CD14-positive monocyte (primary cell): ENCODE results near the gene MAP10. TPM values are rescaled to one million over a fixed set of nuclear protein-coding genes. Genes with fewer than 3 reads are reported as not detected.
A peak's percentile ranks its signal among the peaks of the same experiment; 100 is the strongest.

Experiments used
- DNase-seq, 3 donors: peaks; one replicate each; pipeline ENCODE4 v3.0.0-alpha.2; 2011 to 2022
- H2AFZ ChIP-seq: 2 replicates; pipeline ENCODE4 v1.6.0; 2012; ENCODE audit warnings: mild to moderate bottlenecking, low read depth, low read length, inconsistent platforms; ENCODE audit not compliant: insufficient read depth, poor library complexity, severe bottlenecking
- H3K27ac ChIP-seq, 2 donors: 1 replicate in 1 of 2; 2 replicates in 1 of 2; pipeline ENCODE4 v1.5.1; 2012 to 2013; ENCODE audit warnings: low read length in 2 of 2, control low read depth in 1 of 2, inconsistent platforms in 1 of 2, low read depth in 1 of 2, mild to moderate bottlenecking in 1 of 2
- H3K27me3 ChIP-seq, 2 donors: one replicate each; pipeline versions ENCODE4 v1.6.0 to v1.6.1; 2011 to 2013; ENCODE audit warnings: low read length in 2 of 2; ENCODE audit not compliant: control insufficient read depth in 2 of 2, insufficient read depth in 2 of 2
- H3K36me3 ChIP-seq, 2 donors: replicated peaks in 1 of 2; 1 replicate in 1 of 2; 2 replicates in 1 of 2; pipeline versions ENCODE4 v1.5.1 to v1.6.1; 2012 to 2013; ENCODE audit warnings: low read length in 2 of 2, control low read depth in 1 of 2, inconsistent platforms in 1 of 2, mild to moderate bottlenecking in 1 of 2; ENCODE audit not compliant: insufficient read depth in 2 of 2, control insufficient read depth in 1 of 2
- H3K4me1 ChIP-seq, 2 donors: 1 replicate in 1 of 2; 2 replicates in 1 of 2; pipeline versions ENCODE4 v1.5.1 to v1.6.1; 2012 to 2013; ENCODE audit warnings: low read length in 2 of 2, control low read depth in 1 of 2, inconsistent platforms in 1 of 2, mild to moderate bottlenecking in 1 of 2, moderate library complexity in 1 of 2; ENCODE audit not compliant: insufficient read depth in 2 of 2, control insufficient read depth in 1 of 2
- H3K4me2 ChIP-seq: replicated peaks from 2 replicates; pipeline ENCODE3; 2012; ENCODE audit warnings: low read length, moderate library complexity, mild to moderate bottlenecking; ENCODE audit not compliant: poor library complexity, severe bottlenecking; ENCODE audit errors: extremely low read depth
- H3K4me3 ChIP-seq, 3 experiments: fragments of 200-600 bp in 1 of 3; sonication (generic) in 1 of 3; replicated peaks in 1 of 3; 1 replicate in 2 of 3; 2 replicates in 1 of 3; pipeline ENCODE4 v1.5.1; 2011 to 2013; ENCODE audit warnings: low read length in 3 of 3, mild to moderate bottlenecking in 3 of 3, control low read depth in 2 of 3, low read depth in 2 of 3, inconsistent platforms in 1 of 3, moderate library complexity in 1 of 3
- H3K79me2 ChIP-seq: 2 replicates; pipeline ENCODE4 v1.6.0; 2012; ENCODE audit warnings: mild to moderate bottlenecking, control low read depth, inconsistent platforms, low read length, moderate library complexity; ENCODE audit not compliant: insufficient read depth
- H3K9ac ChIP-seq: 2 replicates; pipeline ENCODE4 v1.6.0; 2017; ENCODE audit warnings: low read length, mild to moderate bottlenecking; ENCODE audit not compliant: insufficient read depth, poor library complexity, severe bottlenecking
- H3K9me3 ChIP-seq, 2 donors: replicated peaks in 1 of 2; 1 replicate in 1 of 2; 2 replicates in 1 of 2; pipeline versions ENCODE4 v1.5.1 to v1.6.1; 2012 to 2013; ENCODE audit warnings: low read length in 2 of 2, control low read depth in 1 of 2; ENCODE audit not compliant: control insufficient read depth in 1 of 2, insufficient read depth in 1 of 2
- H4K20me1 ChIP-seq: 2 replicates; pipeline ENCODE4 v1.6.0; 2012; ENCODE audit warnings: mild to moderate bottlenecking, low read length, control low read depth, moderate library complexity; ENCODE audit not compliant: insufficient read depth
- H3K27ac Mint-ChIP-seq, 7 donors: one replicate each; pipeline ENCODE4 v1.8.0; 2020; ENCODE audit warnings: mild to moderate bottlenecking in 7 of 7, mixed read lengths in 7 of 7, moderate library complexity in 6 of 7, inconsistent platforms in 2 of 7
- H3K27me3 Mint-ChIP-seq, 3 donors: one replicate each; pipeline ENCODE4 v1.8.0; 2021 to 2022; ENCODE audit warnings: low read depth in 3 of 3, mild to moderate bottlenecking in 3 of 3, mixed read lengths in 3 of 3, moderate library complexity in 3 of 3, inconsistent platforms in 1 of 3
- H3K36me3 Mint-ChIP-seq, 2 donors: one replicate each; pipeline ENCODE4 v1.8.0; 2020; ENCODE audit warnings: mixed read lengths in 2 of 2, inconsistent platforms in 1 of 2, mild to moderate bottlenecking in 1 of 2
- H3K4me1 Mint-ChIP-seq: one replicate; pipeline ENCODE4 v1.8.0; 2020; ENCODE audit warnings: mild to moderate bottlenecking, mixed read lengths
- H3K4me3 Mint-ChIP-seq, 2 donors: one replicate each; pipeline ENCODE4 v1.8.0; 2020; ENCODE audit warnings: mild to moderate bottlenecking in 2 of 2, mixed read lengths in 2 of 2, moderate library complexity in 1 of 2
- H3K9me3 Mint-ChIP-seq, 7 donors: one replicate each; pipeline ENCODE4 v1.8.0; 2020 to 2022; ENCODE audit warnings: mixed read lengths in 7 of 7, mild to moderate bottlenecking in 6 of 7, moderate library complexity in 6 of 7, inconsistent platforms in 2 of 7
- WGBS: methylation state at CpG from one replicate; pipeline ENCODE4 v1.1.5; 2013; ENCODE audit warnings: missing lambda C conversion rate; ENCODE audit not compliant: insufficient coverage; 5-methylcytosine and 5-hydroxymethylcytosine counted together
- intact Hi-C, 2 donors: fragments of 100-400 bp; cut with micrococcal nuclease; formaldehyde crosslinking; loops; one replicate each; pipeline versions ENCODE4 v1.15.0 to v1.15.1; 2023
- polyA plus RNA-seq, 3 donors: library from polyadenylated mRNA; depleted of rRNA in 1 of 3; unstranded in 2 of 3; stranded (reverse) in 1 of 3; fragments of 300-500 nt in 2 of 3; fragments of >200 nt in 1 of 3; fragmentation: Illumina TruSeq in 2 of 3; gene quantifications; 1 replicate in 2 of 3; 2 replicates in 1 of 3; pipeline ENCODE4 v1.2.3, GENCODE V29; 2012 to 2021
- TF ChIP-seq, protein P1 (sequence below): fragments of 200-600 bp; IDR thresholded peaks from one replicate; pipeline ENCODE4 v1.8.0; 2022; ENCODE audit warnings: antibody characterized with exemption, mild to moderate bottlenecking

The MAP10 gene
- polyA plus RNA-seq, 3 donors: 0.53 to 2.3 (median 1.1) TPM

DNA sequence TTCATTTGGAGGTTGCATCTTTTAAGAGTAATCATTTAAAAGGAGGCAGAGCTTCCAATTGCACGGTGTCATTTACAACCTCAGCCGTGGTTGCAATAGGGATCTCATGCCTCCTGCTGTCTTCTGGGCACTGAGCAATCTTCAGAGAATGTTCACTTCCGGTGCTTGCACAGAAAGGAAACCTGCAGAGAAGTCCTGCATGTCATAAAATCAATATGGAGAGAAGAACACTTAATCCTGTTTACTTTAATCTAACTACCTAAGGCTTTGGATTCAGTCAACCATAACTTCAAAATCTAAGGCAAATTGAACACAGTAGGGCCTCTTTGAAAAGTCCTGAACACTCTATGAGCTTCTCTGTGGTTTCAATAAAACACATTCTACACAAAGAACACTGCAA, 11.3 kb upstream of the MAP10 start:
- Mint-ChIP-seq H3K9me3 (no peaks in the 10 kb centered on the region), H3K4me1 (peaks cover 6% of the 10 kb centered on the region), H3K27me3 (no peaks in the 10 kb centered on the region), H3K4me3 (no peak overlapping the region), H3K27ac (no peak overlapping the region), H3K36me3 (no peaks in the 10 kb centered on the region)
- 0% methylated on average over 2 of the region's 3 CpGs for WGBS
- H3K4me2 ChIP-seq: no peak overlapping the region
- no peak overlapping the region for H3K4me3 ChIP-seq
- intact Hi-C loops: no loop called here
- no peaks in the 10 kb centered on the region for H3K36me3 ChIP-seq
- H3K9ac ChIP-seq: no peak overlapping the region
- H3K79me2 ChIP-seq: no peaks in the 10 kb centered on the region
- H3K9me3 ChIP-seq: no peaks in the 10 kb centered on the region
- H2AFZ ChIP-seq: peak overlapping the region; percentile 41
- no peak for DNase-seq
- peaks cover 6% of the 10 kb centered on the region in 2 donors for H3K4me1 ChIP-seq
- H3K27me3 ChIP-seq: no peaks in the 10 kb centered on the region
- TF ChIP-seq, protein P1, sequence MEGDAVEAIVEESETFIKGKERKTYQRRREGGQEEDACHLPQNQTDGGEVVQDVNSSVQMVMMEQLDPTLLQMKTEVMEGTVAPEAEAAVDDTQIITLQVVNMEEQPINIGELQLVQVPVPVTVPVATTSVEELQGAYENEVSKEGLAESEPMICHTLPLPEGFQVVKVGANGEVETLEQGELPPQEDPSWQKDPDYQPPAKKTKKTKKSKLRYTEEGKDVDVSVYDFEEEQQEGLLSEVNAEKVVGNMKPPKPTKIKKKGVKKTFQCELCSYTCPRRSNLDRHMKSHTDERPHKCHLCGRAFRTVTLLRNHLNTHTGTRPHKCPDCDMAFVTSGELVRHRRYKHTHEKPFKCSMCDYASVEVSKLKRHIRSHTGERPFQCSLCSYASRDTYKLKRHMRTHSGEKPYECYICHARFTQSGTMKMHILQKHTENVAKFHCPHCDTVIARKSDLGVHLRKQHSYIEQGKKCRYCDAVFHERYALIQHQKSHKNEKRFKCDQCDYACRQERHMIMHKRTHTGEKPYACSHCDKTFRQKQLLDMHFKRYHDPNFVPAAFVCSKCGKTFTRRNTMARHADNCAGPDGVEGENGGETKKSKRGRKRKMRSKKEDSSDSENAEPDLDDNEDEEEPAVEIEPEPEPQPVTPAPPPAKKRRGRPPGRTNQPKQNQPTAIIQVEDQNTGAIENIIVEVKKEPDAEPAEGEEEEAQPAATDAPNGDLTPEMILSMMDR: no peak
- H3K27ac ChIP-seq: no peak overlapping the region
- no peaks in the 10 kb centered on the region for H4K20me1 ChIP-seq

DNA sequence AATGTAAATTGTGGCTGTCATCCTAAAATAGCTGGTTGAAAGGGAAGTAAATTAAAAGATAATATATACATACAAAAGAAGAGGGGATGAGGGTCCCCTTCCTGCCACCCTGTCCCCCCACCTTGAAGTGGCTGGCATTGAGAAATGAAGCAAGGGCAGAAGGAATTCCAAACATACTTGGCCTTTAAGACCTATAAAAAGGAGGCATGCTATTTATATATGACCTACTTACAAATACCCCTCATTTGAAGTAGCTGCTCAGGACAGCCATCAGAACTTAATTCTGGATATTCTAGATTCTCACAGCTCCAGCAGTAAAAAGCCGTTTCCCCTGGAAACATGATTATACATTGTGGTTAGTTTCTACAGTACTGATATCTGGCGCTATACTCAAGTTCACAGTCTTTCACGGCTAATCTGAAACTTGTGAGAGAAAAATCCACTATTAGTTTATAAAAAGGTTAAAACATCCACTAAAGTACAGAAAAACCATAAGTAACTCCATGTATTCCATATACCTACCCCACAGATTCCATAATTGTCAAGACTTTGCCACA, 9.6 kb upstream of the MAP10 start:
- no peak overlapping the region for H2AFZ ChIP-seq
- peaks cover 6% of the 10 kb centered on the region in 2 donors for H3K4me1 ChIP-seq
- H3K27ac Mint-ChIP-seq: no peak overlapping the region
- no peaks in the 10 kb centered on the region for H4K20me1 ChIP-seq
- no peak overlapping the region for H3K9ac ChIP-seq
- no peak overlapping the region for H3K4me3 Mint-ChIP-seq
- H3K79me2 ChIP-seq: no peaks in the 10 kb centered on the region
- no peaks in the 10 kb centered on the region for H3K36me3 ChIP-seq
- TF ChIP-seq, protein P1: no peak
- H3K27me3 ChIP-seq: no peaks in the 10 kb centered on the region
- H3K27me3 Mint-ChIP-seq: no peaks in the 10 kb centered on the region
- no peak overlapping the region for H3K4me3 ChIP-seq
- no peak overlapping the region for H3K27ac ChIP-seq
- intact Hi-C loops: no loop called here
- no peak overlapping the region for H3K4me2 ChIP-seq
- no peaks in the 10 kb centered on the region for H3K36me3 Mint-ChIP-seq
- H3K4me1 Mint-ChIP-seq: peaks cover 6% of the 10 kb centered on the region
- DNase-seq: no peak
- no CpG with 5 or more reads among the region's 3 CpGs for WGBS
- H3K9me3 Mint-ChIP-seq: no peaks in the 10 kb centered on the region
- no peaks in the 10 kb centered on the region for H3K9me3 ChIP-seq
